HL-60 (cell line): ENCODE results near the gene FAM83F.

Experiments used
- DNase-seq, 2 experiments: peaks; one replicate each; pipeline ENCODE4 v3.0.0-alpha.2; 2010 to 2020; ENCODE audit warnings: low read depth in 1 of 2, low spot score in 1 of 2
- H3K27ac ChIP-seq: fragments of 250-450 bp; sonication (Bioruptor Pico); replicated peaks from 2 replicates; pipeline ENCODE4 v1.5.1; 2020; ENCODE audit warnings: mild to moderate bottlenecking, moderate library complexity
- H3K27me3 ChIP-seq: fragments of 250-450 bp; sonication (Bioruptor Pico); 2 replicates; pipeline ENCODE4 v1.5.1; 2021; ENCODE audit warnings: mild to moderate bottlenecking, moderate library complexity; ENCODE audit not compliant: insufficient read depth, poor library complexity, severe bottlenecking
- H3K4me3 ChIP-seq: replicated peaks from 2 replicates; pipeline ENCODE4 v1.5.1; 2011; ENCODE audit warnings: mild to moderate bottlenecking, control low read depth, low read length; ENCODE audit not compliant: insufficient read depth
- GABPA ChIP-seq: IDR thresholded peaks from 2 replicates; pipeline ENCODE4 v1.6.1; 2012; ENCODE audit warnings: low read depth
- POLR2AphosphoS5 ChIP-seq: IDR thresholded peaks from 2 replicates; pipeline ENCODE4 v1.6.1; 2012; ENCODE audit warnings: low read depth
- REST ChIP-seq: IDR thresholded peaks from 2 replicates; pipeline ENCODE4 v1.6.1; 2012; ENCODE audit warnings: low read depth; ENCODE audit not compliant: insufficient replicate concordance
- SPI1 ChIP-seq: IDR thresholded peaks from 2 replicates; pipeline ENCODE4 v1.6.1; 2012; ENCODE audit warnings: low read depth, mild to moderate bottlenecking, borderline replicate concordance
- TF ChIP-seq, protein P1 (sequence below): IDR thresholded peaks from one replicate; pipeline ENCODE4 v1.5.1; 2011; ENCODE audit warnings: low read length, control low read depth, inconsistent platforms; ENCODE audit not compliant: insufficient read depth

FAM83F gene

DNA sequence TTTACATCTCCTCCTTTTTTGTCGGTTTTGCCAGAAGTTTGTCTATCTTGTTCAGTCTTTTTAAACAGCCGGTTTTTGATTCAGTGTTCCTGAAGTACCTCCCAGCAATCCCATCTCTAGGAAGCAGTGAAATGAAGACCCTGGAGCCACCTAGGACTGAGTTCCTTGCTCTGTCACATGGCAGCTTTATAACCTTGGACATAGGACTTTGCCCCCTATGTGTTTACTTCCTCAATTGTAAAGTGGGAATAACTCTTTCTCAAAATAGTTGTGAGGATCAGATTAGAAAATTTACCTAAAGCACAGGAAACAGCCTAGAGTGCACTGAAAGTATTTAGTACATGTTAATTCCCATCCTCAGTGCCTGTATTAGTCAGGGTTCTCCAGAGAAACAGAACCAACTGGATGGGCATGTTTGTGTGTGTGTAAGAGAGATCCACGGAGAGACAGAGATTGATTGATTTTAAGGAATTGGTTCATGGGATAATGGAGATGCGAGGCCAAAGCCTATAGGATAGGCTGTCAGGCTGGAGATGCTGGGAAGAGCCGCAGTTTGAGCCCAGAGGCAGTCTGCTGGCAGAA is 20.0 kb downstream of the FAM83F start:
- no peak for TF ChIP-seq GABPA
- TF ChIP-seq, protein P1, sequence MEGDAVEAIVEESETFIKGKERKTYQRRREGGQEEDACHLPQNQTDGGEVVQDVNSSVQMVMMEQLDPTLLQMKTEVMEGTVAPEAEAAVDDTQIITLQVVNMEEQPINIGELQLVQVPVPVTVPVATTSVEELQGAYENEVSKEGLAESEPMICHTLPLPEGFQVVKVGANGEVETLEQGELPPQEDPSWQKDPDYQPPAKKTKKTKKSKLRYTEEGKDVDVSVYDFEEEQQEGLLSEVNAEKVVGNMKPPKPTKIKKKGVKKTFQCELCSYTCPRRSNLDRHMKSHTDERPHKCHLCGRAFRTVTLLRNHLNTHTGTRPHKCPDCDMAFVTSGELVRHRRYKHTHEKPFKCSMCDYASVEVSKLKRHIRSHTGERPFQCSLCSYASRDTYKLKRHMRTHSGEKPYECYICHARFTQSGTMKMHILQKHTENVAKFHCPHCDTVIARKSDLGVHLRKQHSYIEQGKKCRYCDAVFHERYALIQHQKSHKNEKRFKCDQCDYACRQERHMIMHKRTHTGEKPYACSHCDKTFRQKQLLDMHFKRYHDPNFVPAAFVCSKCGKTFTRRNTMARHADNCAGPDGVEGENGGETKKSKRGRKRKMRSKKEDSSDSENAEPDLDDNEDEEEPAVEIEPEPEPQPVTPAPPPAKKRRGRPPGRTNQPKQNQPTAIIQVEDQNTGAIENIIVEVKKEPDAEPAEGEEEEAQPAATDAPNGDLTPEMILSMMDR, result no peak
- no peak for TF ChIP-seq REST
- TF ChIP-seq SPI1, result no peak
- TF ChIP-seq POLR2AphosphoS5, result no peak

GRCh38 chr22:40015358-40015976 is 20.7 kb downstream of the FAM83F start:
- Histone ChIP-seq H3K27ac (no peak overlapping the region), H3K4me3 (no peak overlapping the region), H3K27me3 (no peaks in the 10 kb centered on the region)
- no peak for DNase-seq
- TF ChIP-seq REST (no peak), SPI1 (no peak), GABPA (no peak), POLR2AphosphoS5 (no peak)
- TF ChIP-seq, protein P1, result no peak

More for the DNA sequence above, 20.0 kb downstream of the FAM83F start:
- Histone ChIP-seq H3K27me3 (no peaks in the 10 kb centered on the region), H3K4me3 (no peak overlapping the region), H3K27ac (no peak overlapping the region)
- DNase-seq, result no peak

DNA sequence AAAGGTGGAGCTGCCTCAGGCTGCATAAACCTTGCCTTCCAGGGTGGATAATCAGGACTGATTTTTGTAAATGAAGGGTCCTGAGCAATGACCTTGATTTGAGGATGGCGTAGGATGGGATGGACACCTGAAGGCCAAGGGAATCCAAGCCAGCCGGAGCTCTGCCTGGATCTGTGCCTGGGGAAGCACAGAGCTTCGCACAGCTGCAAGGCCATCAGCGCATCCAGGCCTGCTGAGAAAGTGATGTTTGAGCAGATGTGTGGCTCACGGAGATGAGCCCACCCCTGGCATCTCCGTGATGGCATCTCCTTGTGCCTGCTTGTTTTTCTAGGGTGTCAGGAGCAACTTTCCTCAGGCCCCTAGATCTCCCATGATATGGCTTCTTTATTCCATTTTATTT is 23.3 kb downstream of the FAM83F start:
- no peak for DNase-seq
- no peak overlapping the region for H3K27ac ChIP-seq
- no peaks in the 10 kb centered on the region for H3K27me3 ChIP-seq
- H3K4me3 ChIP-seq, result no peak overlapping the region
- TF ChIP-seq, protein P1, result no peak
- no peak for TF ChIP-seq POLR2AphosphoS5
- no peak for TF ChIP-seq GABPA
- TF ChIP-seq SPI1, result no peak
- TF ChIP-seq REST, result no peak
